GM23338 (cell line): ENCODE results near the gene ALG14. TPM values are rescaled to one million over a fixed set of nuclear protein-coding genes. Genes with fewer than 3 reads are reported as not detected.

ENCODE experiments used
- ATAC-seq: fragments of 200-7000 bp; cut with Tn5 transposase; 3 replicates; pipeline ENCODE4 v1.9.1; 2020
- DNase-seq: peaks from one replicate; pipeline ENCODE4 v3.0.0-alpha.2; 2015; ENCODE audit warnings: low spot score
- H2AFZ ChIP-seq: fragments of 200-600 bp; sonication (generic); 2 replicates; pipeline ENCODE4 v1.8.0; 2016; ENCODE audit warnings: antibody characterized with exemption, mild to moderate bottlenecking, moderate library complexity
- H3F3A ChIP-seq: fragments of 200-600 bp; sonication (generic); replicated peaks from 2 replicates; pipeline ENCODE4 v1.8.0; 2017; ENCODE audit warnings: antibody characterized with exemption, mixed run types, low read depth
- H3K27ac ChIP-seq: fragments of 200-600 bp; sonication (generic); 2 replicates; pipeline ENCODE4 v1.6.1; 2016; ENCODE audit warnings: low read depth
- H3K27me3 ChIP-seq: fragments of 200-600 bp; sonication (generic); 2 replicates; pipeline ENCODE4 v1.8.0; 2016; ENCODE audit warnings: mild to moderate bottlenecking, mixed run types, moderate library complexity; ENCODE audit not compliant: insufficient read depth
- H3K36me3 ChIP-seq: fragments of 200-600 bp; sonication (generic); 2 replicates; pipeline ENCODE4 v1.8.0; 2016; ENCODE audit warnings: mild to moderate bottlenecking; ENCODE audit not compliant: insufficient read depth
- H3K4me1 ChIP-seq: fragments of 200-600 bp; sonication (generic); 2 replicates; pipeline ENCODE4 v1.8.0; 2016; ENCODE audit warnings: mild to moderate bottlenecking, moderate library complexity; ENCODE audit not compliant: insufficient read depth
- H3K4me2 ChIP-seq: fragments of 200-600 bp; sonication (generic); 2 replicates; pipeline ENCODE4 v1.7.1; 2017; ENCODE audit warnings: mixed run types
- H3K4me3 ChIP-seq: fragments of 200-600 bp; sonication (generic); 2 replicates; pipeline ENCODE4 v1.6.1; 2016; ENCODE audit warnings: mixed run types
- H3K79me2 ChIP-seq: fragments of 200-600 bp; sonication (generic); replicated peaks from 2 replicates; pipeline ENCODE4 v1.8.0; 2017; ENCODE audit warnings: mild to moderate bottlenecking; ENCODE audit not compliant: insufficient read depth
- H3K9me2 ChIP-seq: fragments of 200-600 bp; sonication (generic); 2 replicates; pipeline ENCODE4 v1.8.0; 2017; ENCODE audit not compliant: insufficient read depth
- H4K20me1 ChIP-seq: fragments of 200-600 bp; sonication (generic); replicated peaks from 2 replicates; pipeline ENCODE4 v1.8.0; 2017; ENCODE audit warnings: mild to moderate bottlenecking; ENCODE audit not compliant: insufficient read depth
- H3K27ac Mint-ChIP-seq: 2 replicates; pipeline ENCODE4 v1.8.0; 2020; ENCODE audit warnings: inconsistent platforms, mild to moderate bottlenecking, moderate library complexity, mixed read lengths
- H3K27me3 Mint-ChIP-seq: 3 replicates; pipeline ENCODE4 v1.8.0; 2022; ENCODE audit warnings: low read depth, mild to moderate bottlenecking, moderate library complexity, mixed read lengths, inconsistent platforms; ENCODE audit not compliant: insufficient read depth, poor library complexity
- H3K36me3 Mint-ChIP-seq: 3 replicates; pipeline ENCODE4 v1.8.0; 2021; ENCODE audit warnings: low read depth, mild to moderate bottlenecking, inconsistent platforms, moderate library complexity, mixed read lengths
- H3K4me1 Mint-ChIP-seq: 3 replicates; pipeline ENCODE4 v1.8.0; 2020; ENCODE audit warnings: mild to moderate bottlenecking, inconsistent platforms, mixed read lengths
- H3K4me3 Mint-ChIP-seq: 3 replicates; pipeline ENCODE4 v1.8.0; 2021; ENCODE audit warnings: moderate library complexity, mild to moderate bottlenecking, inconsistent platforms, mixed read lengths
- H3K9me3 Mint-ChIP-seq: 3 replicates; pipeline ENCODE4 v1.8.0; 2020; ENCODE audit warnings: moderate library complexity, mild to moderate bottlenecking, inconsistent platforms, mixed read lengths
- CREB1 ChIP-seq: fragments of 250-450 bp; sonication (Bioruptor Pico); IDR thresholded peaks from 2 replicates; pipeline ENCODE4 v1.5.0; 2020; ENCODE audit warnings: low read depth, mild to moderate bottlenecking, moderate library complexity
- CTCF ChIP-seq, 2 experiments: fragments of 200-600 bp in 1 of 2; sonication (generic) in 1 of 2; conservative IDR thresholded peaks; 2 replicates each; pipeline versions ENCODE4 v1.5.1 to v1.6.1; 2016 to 2017; ENCODE audit warnings: antibody characterized with exemption in 2 of 2, low read depth in 2 of 2, mild to moderate bottlenecking in 2 of 2, moderate library complexity in 1 of 2
- ETS1 ChIP-seq: IDR thresholded peaks from 2 replicates; pipeline ENCODE4 v1.6.1; 2016; ENCODE audit warnings: antibody characterized with exemption
- EZH2 ChIP-seq: fragments of 200-600 bp; sonication (generic); IDR thresholded peaks from one replicate; pipeline ENCODE4 v1.8.0; 2017; ENCODE audit warnings: antibody characterized with exemption, mild to moderate bottlenecking, low read depth; ENCODE audit not compliant: unreplicated experiment
- EZH2phosphoT487 ChIP-seq: fragments of 200-600 bp; sonication (generic); IDR thresholded peaks from one replicate; pipeline ENCODE4 v1.8.1; 2018; ENCODE audit warnings: antibody characterized with exemption; ENCODE audit not compliant: unreplicated experiment
- JUNB ChIP-seq: IDR thresholded peaks from one replicate; pipeline ENCODE4 v1.6.1; 2016; ENCODE audit warnings: antibody characterized with exemption; ENCODE audit not compliant: unreplicated experiment
- NANOG ChIP-seq: IDR thresholded peaks from 2 replicates; pipeline ENCODE4 v1.6.1; 2016; ENCODE audit warnings: antibody characterized with exemption, borderline replicate concordance
- POLR2AphosphoS5 ChIP-seq: IDR thresholded peaks from 2 replicates; pipeline ENCODE4 v1.6.1; 2016; ENCODE audit warnings: antibody characterized with exemption, low read depth
- REST ChIP-seq: IDR thresholded peaks from one replicate; pipeline ENCODE4 v1.6.1; 2018; ENCODE audit warnings: antibody characterized with exemption; ENCODE audit not compliant: unreplicated experiment
- STAT1 ChIP-seq: IDR thresholded peaks from one replicate; pipeline ENCODE4 v1.6.1; 2016; ENCODE audit warnings: antibody characterized with exemption; ENCODE audit not compliant: unreplicated experiment
- ZNF114 ChIP-seq: fragments of 250-450 bp; sonication (Bioruptor Pico); IDR thresholded peaks from 2 replicates; pipeline ENCODE4 v1.5.0; 2020; ENCODE audit warnings: mild to moderate bottlenecking, moderate library complexity
- ZNF331 ChIP-seq: fragments of 250-450 bp; sonication (Bioruptor Pico); IDR thresholded peaks from 2 replicates; pipeline ENCODE4 v1.5.0; 2020; ENCODE audit warnings: low read depth, mild to moderate bottlenecking, moderate library complexity
- ZNF462 ChIP-seq: fragments of 250-450 bp; sonication (Bioruptor Pico); IDR thresholded peaks from 2 replicates; pipeline ENCODE4 v1.5.0; 2020; ENCODE audit warnings: mild to moderate bottlenecking, moderate library complexity
- polyA plus RNA-seq: library from polyadenylated mRNA; unstranded; fragments of >200 nt; fragmentation: Nextera tagmentation; extraction: Ambion mirVana; gene quantifications from 2 replicates; pipeline ENCODE4 v1.2.1, GENCODE V29; 2016
- total RNA-seq: library from RNA; depleted of rRNA; stranded (reverse); fragments of >200 nt; shearing (Covaris generic); gene quantifications from 2 replicates; pipeline ENCODE4 v1.2.3, GENCODE V29; 2014

The ALG14 gene
- total and polyA plus RNA-seq, 2 experiments from 2014 or later, result 0.42 to 2.8 TPM

GRCh38 chr1:95089650-95090287 lies 17.0 kb upstream of the ALG14 start:
- Histone ChIP-seq H3K9me2 (0 out of 2 replicates have a peak, but pooled peaks cover 5% of the 10 kb centered on the region), H3K4me2 (no peak overlapping the region), H3K27me3 (no peaks in the 10 kb centered on the region), H3K4me3 (no peak overlapping the region), H3K27ac (no peak overlapping the region), H3K36me3 (no peaks in the 10 kb centered on the region), H3K4me1 (peaks cover 18% of the 10 kb centered on the region), H3K79me2 (no peaks in the 10 kb centered on the region), H2AFZ (no peak overlapping the region), H3F3A (0 out of 2 replicates have a peak, but pooled peaks cover 4% of the 10 kb centered on the region), H4K20me1 (no peaks in the 10 kb centered on the region)
- H3K4me3 Mint-ChIP-seq, result no peak overlapping the region
- no peak overlapping the region for H3K27ac Mint-ChIP-seq
- TF ChIP-seq NANOG, result no peak
- TF ChIP-seq POLR2AphosphoS5, result no peak
- no peak for TF ChIP-seq CREB1
- TF ChIP-seq ZNF462 (CRISPR knock-in tag), result no peak
- no peak for TF ChIP-seq ZNF331 (CRISPR knock-in tag)
- TF ChIP-seq STAT1, result no peak
- TF ChIP-seq EZH2phosphoT487, result no peak
- no peak for TF ChIP-seq REST
- TF ChIP-seq ZNF114 (CRISPR knock-in tag), result no peak
- no peak for TF ChIP-seq JUNB
- no peak for TF ChIP-seq CTCF (conservative IDR thresholded peaks at IDR 0.05; ENCODE audit: low read depth in 2 of 2)
- no peak for TF ChIP-seq EZH2
- TF ChIP-seq ETS1, result no peak
- H3K9me3 Mint-ChIP-seq, result peaks cover 8% of the 10 kb centered on the region; the same call in 1 of the 3 replicates
- H3K36me3 Mint-ChIP-seq, result no peaks in the 10 kb centered on the region; the same call in 2 of the 3 replicates
- no peak for ATAC-seq
- peaks cover 2% of the 10 kb centered on the region for H3K27me3 Mint-ChIP-seq
- no peak for DNase-seq
- H3K4me1 Mint-ChIP-seq, result peaks cover 16% of the 10 kb centered on the region
